HG03196 (cell line): Measurements from ENCODE around the gene KHDC3L.
"Not testable (repeated sequence)": the region's sequence is repeated elsewhere in the genome, so short reads cannot be mapped to it uniquely, and the experiment has no call there.

Experiments
- ATAC-seq: cut with Tn5 transposase; IDR thresholded peaks from one replicate; pipeline ENCODE4 v1.9.1; 2021; ENCODE audit not compliant: unreplicated experiment

Gene KHDC3L

DNA sequence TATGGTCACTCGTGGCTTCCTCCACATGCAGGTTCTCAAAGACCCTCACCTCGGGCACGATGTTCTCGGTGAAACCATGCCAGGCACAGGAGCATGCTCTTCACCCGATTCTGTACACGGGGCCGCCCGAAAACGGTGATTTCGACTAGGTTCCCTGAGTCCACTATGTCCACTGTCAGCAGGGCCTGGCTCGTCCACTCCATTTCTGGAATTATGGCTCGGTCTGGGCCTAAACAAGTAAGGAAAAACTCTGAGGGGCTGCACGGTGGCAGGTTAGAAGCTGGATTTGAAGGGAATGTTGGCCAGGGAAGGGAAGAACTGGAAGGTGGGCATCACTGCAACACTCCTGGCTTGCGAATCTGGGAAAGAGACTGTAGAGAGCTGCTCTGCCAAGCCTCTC, 6.7 kb downstream of the KHDC3L start:
- no peak for ATAC-seq

DNA sequence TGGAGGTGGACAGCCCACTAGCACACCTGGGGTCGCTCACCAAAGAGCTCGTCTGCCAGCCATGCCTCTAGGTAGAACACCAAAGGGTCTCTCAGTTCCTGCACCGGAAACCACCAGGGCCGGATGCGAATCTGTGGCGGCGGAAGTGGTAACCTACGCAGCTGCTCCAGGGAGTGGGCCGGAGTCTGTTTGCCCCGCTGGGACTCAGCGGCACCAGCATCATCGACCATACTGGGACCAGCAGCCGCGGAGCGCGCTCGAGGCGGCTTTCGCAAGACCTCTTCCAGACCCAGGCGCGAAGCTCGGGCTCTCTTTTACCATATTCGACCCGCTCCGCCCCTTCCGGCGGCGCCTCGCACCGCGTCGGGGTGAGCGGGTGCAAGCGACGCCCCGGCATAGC, 7.1 kb downstream of the KHDC3L start, which contains the start of gene OOEP:
Gene OOEP, minus strand, starts transcription at position 335 of the 400 bp plus-strand sequence. Its CDS starts 105 bp downstream, at position 230.
- no peak for ATAC-seq

DNA sequence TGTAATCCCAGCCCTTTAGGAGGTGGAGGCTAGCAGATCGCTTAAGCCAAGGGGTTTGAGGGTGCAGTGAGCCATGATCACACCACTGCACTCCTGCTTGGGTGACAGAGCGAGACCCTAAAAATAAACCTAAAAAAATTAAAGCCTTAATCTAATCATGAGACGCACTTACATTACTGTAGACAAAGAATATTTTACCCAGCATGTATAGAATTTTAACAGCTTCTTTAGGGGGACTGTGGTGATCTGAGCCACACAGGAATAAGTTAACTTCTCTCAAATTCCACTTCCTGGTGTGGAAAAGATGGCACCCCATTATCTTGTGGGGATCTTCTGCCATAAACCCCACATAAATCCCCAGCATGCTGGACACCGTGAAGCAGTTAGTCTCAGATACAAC, 9.5 kb downstream of the KHDC3L start:
- ATAC-seq, result no peak

DNA sequence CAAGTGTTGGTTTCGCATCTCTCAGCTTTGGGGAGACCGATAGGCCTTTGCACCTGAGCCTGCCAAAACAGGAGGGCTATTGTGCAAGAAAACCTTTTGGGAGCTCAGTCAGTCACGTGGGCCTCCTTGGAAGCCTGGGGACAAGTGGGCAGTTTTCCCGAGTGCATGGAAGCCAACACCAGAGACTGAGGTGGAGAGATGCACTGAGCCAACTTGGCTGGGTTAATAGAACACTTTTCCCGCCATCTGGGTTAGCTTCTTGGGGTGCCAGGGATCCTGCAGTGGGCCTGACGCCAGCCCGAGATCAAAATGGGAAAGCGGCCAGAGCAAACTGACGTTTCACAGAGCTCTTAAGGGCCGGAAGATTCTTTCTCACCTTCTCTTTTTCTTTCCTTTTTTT, 10.1 kb downstream of the KHDC3L start:
- no peak for ATAC-seq

DNA sequence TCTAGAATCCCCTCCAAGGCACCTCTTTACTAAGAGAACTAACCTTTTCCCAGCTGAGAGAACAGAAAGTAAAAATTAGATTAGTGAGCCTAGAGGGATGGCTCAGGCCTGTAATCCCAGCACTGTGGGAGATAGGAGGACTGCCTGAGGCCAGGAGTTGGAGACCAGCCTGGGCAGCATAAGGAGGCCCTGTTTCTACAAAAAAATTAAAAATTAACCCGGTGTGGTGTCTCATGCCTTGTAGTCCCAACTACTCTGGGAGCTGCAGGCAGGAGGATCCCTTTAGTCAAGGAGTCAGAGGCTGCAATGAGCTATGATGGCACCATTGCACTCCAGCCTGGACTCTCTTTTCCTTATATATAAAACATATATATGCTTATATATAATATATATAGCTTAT, 12.8 kb downstream of the KHDC3L start:
- ATAC-seq, result no peak

DNA sequence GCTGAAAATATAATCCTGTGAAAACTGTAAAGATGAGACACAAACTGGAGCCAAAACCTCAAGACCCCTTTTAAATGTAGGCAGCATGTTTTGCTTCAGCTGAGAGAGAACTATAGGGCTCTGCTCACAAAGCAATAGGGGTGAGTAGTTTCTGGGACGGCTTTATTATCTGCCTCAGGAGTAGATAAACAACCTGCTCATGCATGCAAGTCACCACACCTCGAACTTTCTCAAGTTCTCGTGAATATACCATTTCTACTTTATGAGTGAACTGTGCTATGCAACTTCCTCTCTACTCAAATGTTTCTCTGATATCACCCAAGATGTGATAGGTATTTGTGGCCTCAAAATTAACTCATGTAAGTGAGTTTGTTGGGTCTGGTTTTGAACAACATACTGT, 14.8 kb downstream of the KHDC3L start:
- no peak for ATAC-seq

DNA sequence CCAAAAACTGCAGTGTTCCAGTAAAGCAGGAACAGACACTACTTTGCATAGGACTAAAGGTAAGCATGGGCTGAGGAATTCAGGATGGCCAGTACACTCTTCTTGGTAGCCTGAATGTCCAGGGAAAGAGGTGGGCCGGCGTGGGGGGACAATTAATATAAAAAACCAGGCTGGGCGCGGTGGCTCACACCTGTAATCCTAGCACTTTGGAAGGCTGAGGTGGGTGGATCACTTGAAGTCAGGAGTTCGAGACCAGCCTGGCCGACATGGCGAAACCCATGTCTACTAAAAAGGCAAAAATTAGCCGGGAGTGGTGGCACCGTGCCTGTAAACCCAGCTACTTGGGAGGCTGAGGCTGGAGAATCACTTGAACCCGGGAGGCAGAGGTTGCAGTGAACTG, 19.1 kb downstream of the KHDC3L start:
- not testable (repeated sequence) for ATAC-seq

DNA sequence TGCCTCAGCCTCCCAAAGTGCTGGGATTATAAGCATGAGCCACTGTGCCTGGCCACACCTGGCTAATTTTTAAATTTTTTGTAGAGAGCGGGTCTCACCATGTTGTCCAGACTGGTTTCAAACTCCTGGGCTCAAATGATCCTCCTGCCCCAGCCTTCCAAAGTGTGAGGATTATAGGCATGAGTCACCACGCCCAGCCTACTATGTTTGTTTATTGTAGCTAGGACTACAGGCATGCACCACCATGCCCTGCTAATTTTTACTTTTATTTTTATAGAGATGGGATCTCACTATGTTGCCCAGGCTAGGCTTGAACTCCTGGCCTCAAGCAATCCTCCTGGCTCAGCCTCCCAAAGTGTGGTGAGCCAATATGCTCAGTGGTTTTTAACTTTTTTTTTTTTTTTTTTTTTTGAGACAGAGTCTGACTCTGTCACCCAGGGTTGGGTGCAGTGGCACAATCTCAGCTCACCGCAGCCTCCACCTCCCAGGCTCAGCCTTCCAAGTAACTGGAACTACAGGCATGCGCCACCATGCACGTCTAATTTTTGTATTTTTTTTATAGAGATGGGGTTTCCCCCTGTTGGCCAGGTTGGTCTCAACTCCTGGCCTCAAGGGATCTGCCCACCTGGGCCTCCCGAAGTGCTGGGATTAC, 20.1 kb downstream of the KHDC3L start:
- ATAC-seq, result no peak

DNA sequence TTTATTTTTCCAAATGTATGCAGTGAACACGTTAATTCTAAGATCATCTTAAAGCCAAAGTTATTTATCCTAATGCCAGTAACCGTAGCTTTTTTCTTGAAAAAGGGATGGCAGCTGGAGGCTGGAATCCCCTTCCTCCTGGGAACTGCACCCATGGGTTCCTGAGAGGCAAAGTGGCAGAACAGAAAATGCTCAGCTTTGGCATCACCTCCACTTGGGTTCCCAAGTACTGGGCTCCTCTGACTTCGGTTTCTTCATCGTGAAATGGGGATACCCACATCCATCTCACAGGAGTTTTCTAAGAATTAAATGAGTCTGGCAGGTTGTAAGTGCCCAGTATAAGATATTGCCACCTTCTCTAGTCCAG, 26.0 kb downstream of the KHDC3L start:
- peak; percentile 18 for ATAC-seq

DNA sequence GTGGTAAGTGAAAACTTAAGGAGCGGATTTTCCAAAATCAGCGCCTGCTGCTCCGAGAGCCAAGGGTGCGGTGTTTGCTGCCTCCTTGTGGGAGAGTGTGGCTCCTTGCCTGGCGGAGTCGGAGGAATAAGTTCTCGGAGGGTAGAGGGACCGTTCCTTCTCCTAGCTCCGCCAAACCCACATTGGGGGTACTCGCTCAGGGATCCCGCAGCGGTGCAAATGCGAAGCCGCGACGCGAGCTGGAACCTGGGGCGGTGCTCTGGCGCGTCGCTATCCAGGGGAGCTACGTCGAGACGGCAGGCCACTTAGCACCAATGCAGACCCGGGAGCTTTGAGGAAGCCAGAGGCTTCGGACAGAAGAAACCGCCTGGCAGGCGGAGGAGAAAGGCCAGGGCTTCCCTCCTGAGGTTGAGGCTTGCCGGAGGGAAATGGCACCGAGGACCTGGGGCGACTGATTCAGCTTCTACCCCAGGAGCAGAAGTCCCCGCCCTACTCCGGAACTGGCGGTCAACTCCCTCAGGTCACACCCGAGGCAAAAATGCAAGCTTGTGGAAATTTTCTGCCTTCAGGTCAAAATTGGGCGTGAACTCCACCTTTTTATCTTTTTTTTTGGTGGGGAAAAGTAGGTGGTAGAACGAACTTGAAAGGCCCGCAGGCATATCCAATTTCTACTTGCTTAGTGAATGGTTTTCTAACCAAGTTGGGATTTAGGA, 26.5 kb downstream of the KHDC3L start:
- peak; percentile 81 for ATAC-seq

DNA sequence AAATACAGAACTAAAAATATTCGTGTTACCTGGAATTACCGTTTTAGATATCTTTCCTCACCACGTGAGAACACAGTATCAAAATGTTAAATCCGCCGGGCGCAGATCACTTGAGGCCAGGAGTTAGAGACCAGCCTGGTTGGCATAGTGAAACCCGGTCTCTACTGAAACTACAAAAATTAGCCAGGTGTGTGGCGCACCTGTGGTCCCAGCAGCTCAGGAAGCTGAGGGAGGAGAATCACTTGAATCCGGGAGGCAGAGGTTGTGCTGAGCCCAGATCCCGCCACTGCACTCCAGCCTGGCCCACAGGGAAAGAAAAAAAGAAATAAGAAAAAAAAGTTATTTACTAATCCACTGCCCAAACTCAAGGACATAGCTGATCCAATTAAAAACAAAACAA, 27.4 kb downstream of the KHDC3L start:
- ATAC-seq, result no peak

DNA sequence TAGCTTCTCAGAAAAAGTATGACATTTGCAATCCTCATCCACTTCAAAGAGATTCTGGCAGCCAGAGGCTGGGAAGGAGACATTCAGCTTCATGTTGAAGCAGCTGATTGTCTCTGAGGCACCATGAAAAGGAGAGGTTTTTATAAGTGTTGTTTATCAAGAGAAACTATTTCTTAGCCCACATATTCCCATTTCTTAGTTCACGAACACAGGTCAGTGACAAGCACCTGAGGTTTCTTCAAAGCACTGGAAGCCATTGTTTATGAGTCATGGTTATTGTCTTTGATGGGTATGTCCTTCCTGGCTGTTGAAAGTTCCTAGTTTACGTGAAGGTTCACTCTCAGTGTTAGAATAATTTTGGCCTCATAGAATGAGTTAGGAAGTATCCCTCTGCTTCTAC, 29.2 kb downstream of the KHDC3L start:
- ATAC-seq, result no peak

DNA sequence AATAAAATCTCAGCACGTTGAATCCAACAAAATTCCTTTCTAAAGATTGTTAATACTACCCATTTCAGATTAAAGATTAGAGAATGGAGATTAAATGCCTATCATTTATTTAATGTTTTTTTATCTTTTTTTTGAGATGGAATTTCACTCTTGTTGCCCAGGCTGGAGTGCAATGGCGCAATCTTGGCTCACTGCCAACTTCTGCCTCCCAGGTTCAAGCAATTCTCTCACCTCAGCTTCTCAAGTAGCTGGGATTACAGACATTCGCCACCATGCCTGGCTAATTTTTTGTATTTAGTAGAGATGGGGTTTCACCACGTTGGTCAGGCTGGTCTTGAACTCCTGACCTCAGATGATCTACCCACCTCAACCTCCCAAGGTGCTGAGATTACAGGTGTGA, 29.7 kb downstream of the KHDC3L start:
- not testable (repeated sequence) for ATAC-seq

DNA sequence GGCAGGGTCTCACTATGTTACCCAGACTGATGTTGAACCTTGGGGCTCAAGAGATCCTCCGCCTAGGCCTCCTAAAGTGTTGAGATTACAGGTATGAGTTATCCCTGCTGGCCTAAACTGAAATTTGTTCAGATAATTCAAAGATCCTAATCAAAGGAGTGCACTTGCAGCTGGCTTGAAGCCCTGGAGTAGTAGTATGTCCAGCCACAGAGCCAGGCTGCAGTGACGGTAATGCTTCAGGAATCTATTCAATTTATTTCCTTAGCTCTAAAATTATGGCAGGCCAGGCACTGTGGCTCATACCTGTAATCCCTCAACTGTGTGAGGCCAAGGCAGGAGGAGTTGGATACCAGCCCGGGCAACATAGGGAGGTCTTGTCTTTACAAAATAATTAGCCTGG, 30.8 kb downstream of the KHDC3L start:
- no peak for ATAC-seq

DNA sequence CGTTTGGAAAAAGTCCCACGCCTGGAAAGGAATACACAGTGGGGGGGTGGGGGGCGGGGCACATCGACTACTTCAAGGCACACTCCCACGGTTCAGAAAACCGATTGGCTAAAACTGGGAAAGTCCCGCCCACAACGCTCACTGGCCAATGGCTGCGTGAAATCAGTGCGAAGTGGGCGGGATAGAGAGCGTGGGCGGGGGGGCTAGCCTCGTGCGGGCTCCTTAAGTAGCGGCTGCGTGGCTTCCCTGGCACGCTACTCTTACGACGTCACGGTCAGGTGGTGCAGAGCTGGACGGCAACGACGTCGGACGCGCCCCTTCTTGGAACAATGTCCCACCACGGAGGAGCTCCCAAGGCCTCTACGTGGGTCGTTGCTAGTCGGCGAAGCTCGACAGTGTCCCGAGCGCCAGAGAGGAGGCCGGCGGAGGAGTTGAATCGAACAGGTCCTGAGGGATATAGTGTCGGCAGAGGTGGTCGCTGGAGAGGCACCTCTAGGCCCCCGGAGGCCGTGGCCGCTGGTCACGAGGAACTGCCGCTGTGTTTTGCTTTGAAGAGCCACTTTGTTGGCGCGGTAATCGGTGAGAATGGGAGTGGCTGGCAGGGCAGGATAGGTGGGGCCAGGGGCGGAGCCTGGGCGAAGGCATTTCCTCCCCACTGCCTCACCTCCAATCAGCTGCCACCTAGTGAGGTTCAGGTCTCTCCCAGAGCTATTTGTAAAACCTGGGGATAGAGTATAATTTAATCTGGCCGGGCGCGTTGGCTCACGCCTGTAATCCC, 32.3 kb downstream of the KHDC3L start, which contains the start of gene DDX43:
Gene DDX43, plus strand, starts transcription at position 252 of the 778 bp plus-strand sequence. Its CDS starts 78 bp downstream, at position 330.
- ATAC-seq, result no peak

DNA sequence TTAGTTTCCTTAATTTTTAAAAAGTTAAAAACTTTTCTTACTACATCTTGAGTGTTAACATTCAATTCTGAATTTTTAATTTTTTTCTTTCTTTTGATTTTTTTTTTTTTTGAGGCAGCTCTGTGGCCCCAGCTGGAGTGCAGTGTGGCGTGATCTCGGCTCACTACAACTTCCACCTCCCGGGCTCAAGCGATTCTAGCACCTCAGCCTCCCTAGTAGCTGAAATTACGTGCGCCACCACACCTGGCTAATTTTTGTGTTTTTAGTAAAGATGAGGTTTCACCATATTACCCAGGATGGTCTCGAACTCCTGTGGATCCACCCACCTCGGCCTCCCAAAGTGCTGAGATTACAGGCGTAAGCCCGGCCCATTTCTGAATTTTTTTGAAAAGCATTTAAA, 33.4 kb downstream of the KHDC3L start:
- no peak for ATAC-seq

DNA sequence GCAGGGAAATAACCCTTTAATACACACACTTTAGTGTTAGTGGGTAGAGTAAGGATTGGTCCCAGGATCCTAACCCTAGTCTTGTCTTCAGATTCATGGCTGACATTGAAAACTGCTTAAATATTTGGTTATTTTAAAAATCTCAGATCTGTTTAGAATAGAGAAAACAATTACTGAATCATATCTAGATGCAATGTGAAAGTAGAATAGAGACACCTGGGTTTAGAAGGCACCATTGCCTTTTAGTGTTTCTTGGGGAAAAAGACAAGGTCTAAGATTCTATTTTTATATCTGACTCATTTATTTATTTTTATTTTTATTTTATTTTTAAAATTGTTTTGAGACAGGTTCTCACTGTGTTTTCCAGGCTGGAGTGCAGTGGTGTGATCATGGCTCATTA, 38.2 kb downstream of the KHDC3L start:
- no peak for ATAC-seq

DNA sequence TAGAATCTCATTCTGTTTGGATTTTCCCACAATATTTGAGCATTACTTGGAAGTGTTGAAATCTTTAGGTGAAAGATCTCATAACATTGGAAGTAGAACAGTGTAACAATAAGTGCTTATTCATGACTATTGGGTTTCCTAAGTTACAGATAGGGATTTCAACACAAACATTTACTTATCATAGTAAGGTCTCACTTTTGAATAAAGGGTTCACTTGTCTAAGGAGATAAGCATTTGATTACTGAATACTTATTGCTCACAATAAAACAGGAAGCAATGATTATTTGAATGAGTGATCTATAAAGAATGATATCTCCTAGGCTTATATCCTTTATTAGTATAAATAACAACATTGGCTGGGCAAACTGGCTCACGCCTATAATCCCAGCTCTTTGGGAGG, 46.9 kb downstream of the KHDC3L start:
- no peak for ATAC-seq

DNA sequence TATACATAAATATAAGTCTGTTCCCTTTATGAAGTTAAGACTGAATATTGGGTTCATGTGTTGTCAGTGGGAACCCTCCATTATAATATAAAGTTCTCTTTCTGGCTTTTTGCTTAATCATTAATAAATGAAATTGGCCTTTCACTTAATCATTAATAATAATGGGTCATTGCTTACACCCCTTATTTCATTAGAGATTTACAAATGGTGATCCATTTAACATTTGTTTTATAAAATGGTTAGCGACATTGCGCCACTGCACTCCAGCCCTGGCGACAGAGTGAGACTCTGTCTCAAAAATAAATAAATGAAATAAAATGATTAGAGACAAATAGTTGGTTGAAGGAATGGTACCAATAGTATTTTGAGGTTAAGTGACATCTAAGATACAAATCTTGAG, 50.6 kb downstream of the KHDC3L start:
- ATAC-seq, result no peak
